Natural killer cell treated with Interleukin-12 subunit alpha and Interleukin-12 subunit beta and Interleukin-15 and Interleukin-18, amount 100 ng/mL, for 72 hours (primary cell): Measurements from ENCODE around the gene C1R. TPM values are rescaled to one million over a fixed set of nuclear protein-coding genes. Genes with fewer than 3 reads are reported as not detected.

Experiments
- ATAC-seq, 2 donors: fragments of 150-1000 bp; cut with Tn5 transposase in 1 of 2; sonication (Bioruptor Pico), chemical (Tn5 transposase) in 1 of 2; 2 replicates each; pipeline ENCODE4 v1.10.0; 2021
- DNase-seq: peaks from one replicate; pipeline ENCODE4 v3.0.0; 2022; ENCODE audit warnings: low spot score
- H3K27ac Mint-ChIP-seq, 2 donors: 1 replicate in 1 of 2; 2 replicates in 1 of 2; pipeline ENCODE4 v1.8.0; 2022; ENCODE audit warnings: mixed read lengths in 2 of 2, mild to moderate bottlenecking in 1 of 2, moderate library complexity in 1 of 2
- H3K27me3 Mint-ChIP-seq, 2 donors: 1 replicate in 1 of 2; 2 replicates in 1 of 2; pipeline ENCODE4 v1.8.0; 2022; ENCODE audit warnings: mixed read lengths in 2 of 2
- H3K36me3 Mint-ChIP-seq: one replicate; pipeline ENCODE4 v1.8.0; 2022; ENCODE audit warnings: mixed read lengths
- H3K4me1 Mint-ChIP-seq, 2 donors: 1 replicate in 1 of 2; 2 replicates in 1 of 2; pipeline ENCODE4 v1.8.0; 2022; ENCODE audit warnings: low read depth in 2 of 2, mixed read lengths in 2 of 2, mild to moderate bottlenecking in 1 of 2
- H3K4me3 Mint-ChIP-seq: one replicate; pipeline ENCODE4 v1.8.0; 2022; ENCODE audit warnings: mixed read lengths
- H3K9me3 Mint-ChIP-seq: 2 replicates; pipeline ENCODE4 v1.8.0; 2022; ENCODE audit warnings: mixed read lengths
- total RNA-seq, 2 donors: library from RNA; stranded (reverse); gene quantifications; one replicate each; pipeline ENCODE4 v1.2.3, GENCODE V29; 2022

C1R gene
- 1 to 10 TPM; 1.6 to 1.7 TPM for total RNA-seq

- H3K36me3 Mint-ChIP-seq, result no peaks in the 10 kb centered on the region
- H3K9me3 Mint-ChIP-seq, result no peaks in the 10 kb centered on the region
- peak within 1 kb of the TSS in 1 of 2 donors; percentile 75 for H3K27ac Mint-ChIP-seq
- H3K4me1 Mint-ChIP-seq, result peaks cover 5% of the 10 kb centered on the region in 2 donors
- H3K4me3 Mint-ChIP-seq, result peak within 1 kb of the TSS; percentile 75
- no peaks in the 10 kb centered on the region for H3K27me3 Mint-ChIP-seq
- ATAC-seq (peak; percentile 55 to 66), DNase-seq (peak; percentile 70)
Observed at GRCh38 chr12:7092229-7092985, at the start of gene C1R. Gene C1R (minus strand): TSS chr12:7092445. CDS start chr12:7092388, 57 bp downstream.

GRCh38 chr12:7141351-7142005 lies 49.2 kb upstream of the C1R start:
- Mint-ChIP-seq H3K9me3 (no peaks in the 10 kb centered on the region), H3K27me3 (no peaks in the 10 kb centered on the region), H3K36me3 (no peaks in the 10 kb centered on the region), H3K27ac (no peak overlapping the region), H3K4me3 (no peak overlapping the region), H3K4me1 (peaks cover 0 to 6% of the 10 kb centered on the region in 2 donors)
- ATAC-seq (no peak), DNase-seq (peak; percentile 22)

- Mint-ChIP-seq H3K9me3 (no peaks in the 10 kb centered on the region), H3K36me3 (no peaks in the 10 kb centered on the region), H3K27me3 (no peaks in the 10 kb centered on the region), H3K4me3 (no peak overlapping the region), H3K4me1 (peaks cover 3 to 6% of the 10 kb centered on the region in 2 donors), H3K27ac (no peak overlapping the region)
- DNase-seq (no peak), ATAC-seq (no peak)
Observed at GRCh38 chr12:7139200-7139599, 47.0 kb upstream of the C1R start.

- DNase-seq (no peak), ATAC-seq (no peak)
- Mint-ChIP-seq H3K27ac (no peak overlapping the region), H3K27me3 (no peaks in the 10 kb centered on the region), H3K4me3 (no peak overlapping the region), H3K9me3 (no peaks in the 10 kb centered on the region), H3K4me1 (peaks cover 3 to 6% of the 10 kb centered on the region in 2 donors), H3K36me3 (no peaks in the 10 kb centered on the region)
Observed at GRCh38 chr12:7137908-7138307, 45.7 kb upstream of the C1R start.

- no peak for DNase-seq
- peaks cover 11 to 14% of the 10 kb centered on the region in 2 donors for H3K4me1 Mint-ChIP-seq
- H3K27ac Mint-ChIP-seq, result no peak overlapping the region
- H3K36me3 Mint-ChIP-seq, result no peaks in the 10 kb centered on the region
- ATAC-seq, result no peak
- H3K4me3 Mint-ChIP-seq, result no peak overlapping the region
- no peaks in the 10 kb centered on the region for H3K27me3 Mint-ChIP-seq
- no peaks in the 10 kb centered on the region for H3K9me3 Mint-ChIP-seq
Observed at GRCh38 chr12:7136676-7137075, 44.4 kb upstream of the C1R start.

- no peak overlapping the region for H3K4me3 Mint-ChIP-seq
- H3K27ac Mint-ChIP-seq, result no peak overlapping the region
- H3K9me3 Mint-ChIP-seq, result no peaks in the 10 kb centered on the region
- H3K36me3 Mint-ChIP-seq, result no peaks in the 10 kb centered on the region
- H3K27me3 Mint-ChIP-seq, result no peaks in the 10 kb centered on the region
- peaks cover 16 to 20% of the 10 kb centered on the region in 2 donors for H3K4me1 Mint-ChIP-seq
- ATAC-seq (no peak), DNase-seq (no peak)
Observed at GRCh38 chr12:7136071-7136470, 43.8 kb upstream of the C1R start.

GRCh38 chr12:7134396-7135166 lies 42.3 kb upstream of the C1R start:
- H3K27ac Mint-ChIP-seq, result no peak overlapping the region
- no peaks in the 10 kb centered on the region for H3K9me3 Mint-ChIP-seq
- no peaks in the 10 kb centered on the region for H3K36me3 Mint-ChIP-seq
- H3K4me3 Mint-ChIP-seq, result no peak overlapping the region
- DNase-seq (no peak), ATAC-seq (no peak)
- H3K4me1 Mint-ChIP-seq, result peaks cover 25 to 31% of the 10 kb centered on the region in 2 donors
- no peaks in the 10 kb centered on the region for H3K27me3 Mint-ChIP-seq

GRCh38 chr12:7131502-7131866 lies 39.2 kb upstream of the C1R start:
- no peaks in the 10 kb centered on the region for H3K9me3 Mint-ChIP-seq
- H3K27me3 Mint-ChIP-seq, result no peaks in the 10 kb centered on the region
- no peaks in the 10 kb centered on the region for H3K36me3 Mint-ChIP-seq
- H3K4me1 Mint-ChIP-seq, result peaks cover 30 to 42% of the 10 kb centered on the region in 2 donors
- peak overlapping the region; percentile 76 to 93 for H3K27ac Mint-ChIP-seq
- DNase-seq (no peak), ATAC-seq (peak in 1 of 2 donors; percentile 34)
- H3K4me3 Mint-ChIP-seq, result peak overlapping the region; percentile 100

GRCh38 chr12:7130701-7131501 lies 38.7 kb upstream of the C1R start:
- Mint-ChIP-seq H3K27ac (peak overlapping the region; percentile 76 to 93), H3K4me1 (peaks cover 30 to 42% of the 10 kb centered on the region in 2 donors), H3K4me3 (peak overlapping the region; percentile 100), H3K27me3 (no peaks in the 10 kb centered on the region), H3K9me3 (no peaks in the 10 kb centered on the region), H3K36me3 (no peaks in the 10 kb centered on the region)
- peak; percentile 67 to 69 for ATAC-seq
- DNase-seq, result peak; percentile 79

- Mint-ChIP-seq H3K4me1 (peaks cover 30 to 48% of the 10 kb centered on the region in 2 donors), H3K9me3 (no peaks in the 10 kb centered on the region), H3K36me3 (no peaks in the 10 kb centered on the region), H3K27ac (peak within 1 kb of the TSS; percentile 76 to 93), H3K27me3 (no peaks in the 10 kb centered on the region), H3K4me3 (peak within 1 kb of the TSS; percentile 100)
- peak; percentile 92 for DNase-seq
- ATAC-seq, result peak; percentile 91 to 94
Observed at GRCh38 chr12:7129872-7130691, 37.8 kb upstream of the C1R start, which contains the start of gene CLSTN3. Gene CLSTN3 (plus strand): TSS chr12:7130371. CDS start chr12:7130649, 278 bp downstream.

GRCh38 chr12:7129287-7129871 lies 37.1 kb upstream of the C1R start:
- Mint-ChIP-seq H3K4me3 (peak overlapping the region; percentile 100), H3K9me3 (no peaks in the 10 kb centered on the region), H3K27me3 (no peaks in the 10 kb centered on the region), H3K4me1 (peaks cover 30 to 45% of the 10 kb centered on the region in 2 donors), H3K27ac (peak overlapping the region in 1 of 2 donors; percentile 93), H3K36me3 (no peaks in the 10 kb centered on the region)
- DNase-seq (no peak), ATAC-seq (no peak)

GRCh38 chr12:7128681-7129286 lies 36.5 kb upstream of the C1R start, which contains the start of gene RBP5:
Gene RBP5 (minus strand): TSS chr12:7128889. CDS start chr12:7128775, 114 bp downstream.
- Mint-ChIP-seq H3K4me3 (peak within 1 kb of the TSS; percentile 100), H3K27me3 (no peaks in the 10 kb centered on the region), H3K36me3 (no peaks in the 10 kb centered on the region), H3K27ac (peak within 1 kb of the TSS in 1 of 2 donors; percentile 93), H3K9me3 (no peaks in the 10 kb centered on the region), H3K4me1 (peaks cover 30 to 45% of the 10 kb centered on the region in 2 donors)
- ATAC-seq (no peak), DNase-seq (no peak)
